ENCODE data around the gene HPX. TPM values are rescaled to one million over a fixed set of nuclear protein-coding genes. Genes with fewer than 3 reads are reported as not detected.
A peak's percentile ranks its signal among the peaks of the same experiment; 100 is the strongest.

Gene HPX
- total and polyA plus RNA-seq, 2 of the 13 experiments (the other 11 are each of a cell fraction or from before 2014, with no cell fraction given), result 9.2 to 57.4 TPM

DNA sequence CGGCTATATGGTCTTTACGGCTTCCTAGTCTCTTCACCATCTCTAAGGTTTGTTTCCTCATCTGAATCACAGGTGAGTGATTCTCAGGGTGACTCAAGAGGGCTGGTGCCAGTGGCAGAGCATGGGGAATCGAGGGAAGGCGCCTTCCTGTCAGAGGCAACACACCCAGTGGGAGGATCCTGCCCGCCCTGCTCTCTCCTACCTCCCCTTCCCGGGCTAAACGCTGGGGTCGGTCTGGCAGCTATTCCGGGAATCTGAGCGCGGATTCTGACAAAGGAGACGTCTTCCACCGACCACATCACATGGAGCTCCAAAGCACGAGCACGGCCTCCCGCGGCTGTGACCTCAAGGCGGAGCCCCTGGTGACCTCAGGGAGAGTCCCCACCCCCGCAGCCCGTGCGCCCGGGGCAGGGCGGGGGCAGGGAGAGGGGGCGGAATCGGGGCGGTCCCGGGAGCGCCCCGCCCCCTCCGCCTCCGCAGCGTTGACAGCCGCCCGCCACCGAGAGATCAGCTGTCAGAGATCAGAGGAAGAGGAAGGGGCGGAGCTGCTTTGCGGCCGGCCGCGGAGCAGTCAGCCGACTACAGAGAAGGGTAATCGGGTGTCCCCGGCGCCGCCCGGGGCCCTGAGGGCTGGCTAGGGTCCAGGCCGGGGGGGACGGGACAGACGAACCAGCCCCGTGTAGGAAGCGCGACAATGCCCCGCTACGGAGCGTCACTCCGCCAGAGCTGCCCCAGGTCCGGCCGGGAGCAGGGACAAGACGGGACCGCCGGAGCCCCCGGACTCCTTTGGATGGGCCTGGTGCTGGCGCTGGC is 50.7 kb downstream of the HPX start, which contains the start of gene SMPD1 (continued):
- TF ChIP-seq, protein P1, sequence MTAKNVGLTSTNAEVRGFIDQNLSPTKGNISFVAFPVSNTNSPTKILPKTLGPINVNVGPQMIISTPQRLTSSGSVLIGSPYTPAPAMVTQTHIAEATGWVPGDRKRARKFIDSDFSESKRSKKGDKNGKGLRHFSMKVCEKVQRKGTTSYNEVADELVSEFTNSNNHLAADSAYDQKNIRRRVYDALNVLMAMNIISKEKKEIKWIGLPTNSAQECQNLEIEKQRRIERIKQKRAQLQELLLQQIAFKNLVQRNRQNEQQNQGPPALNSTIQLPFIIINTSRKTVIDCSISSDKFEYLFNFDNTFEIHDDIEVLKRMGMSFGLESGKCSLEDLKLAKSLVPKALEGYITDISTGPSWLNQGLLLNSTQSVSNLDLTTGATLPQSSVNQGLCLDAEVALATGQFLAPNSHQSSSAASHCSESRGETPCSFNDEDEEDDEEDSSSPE (CRISPR knock-in tag; IDR thresholded peaks at IDR 0.05), result peak; percentile 70; the same call in 1 of the 2 replicates
- TF ChIP-seq KLF6 (CRISPR knock-in tag; IDR thresholded peaks at IDR 0.05) (0 out of 2 replicates have a peak, but pooled peaks have one; percentile 46), SMARCC2 (IDR thresholded peaks at IDR 0.05) (no peak), ZNF530 (CRISPR knock-in tag; IDR thresholded peaks at IDR 0.05; ENCODE audit: low read depth) (no peak), NRL (CRISPR knock-in tag; IDR thresholded peaks at IDR 0.05; ENCODE audit: borderline replicate concordance) (peak; percentile 67; the same call in 1 of the 2 replicates), ZNF713 (CRISPR knock-in tag; IDR thresholded peaks at IDR 0.05) (no peak), SOX5 (CRISPR knock-in tag; IDR thresholded peaks at IDR 0.05; ENCODE audit: borderline replicate concordance) (peak; percentile 26; the same call in 1 of the 2 replicates), BHLHE40 (IDR thresholded peaks at IDR 0.05; ENCODE audit: low read length) (peak; percentile 54; the same call in 1 of the 2 replicates)
- TF ChIP-seq, protein P2, sequence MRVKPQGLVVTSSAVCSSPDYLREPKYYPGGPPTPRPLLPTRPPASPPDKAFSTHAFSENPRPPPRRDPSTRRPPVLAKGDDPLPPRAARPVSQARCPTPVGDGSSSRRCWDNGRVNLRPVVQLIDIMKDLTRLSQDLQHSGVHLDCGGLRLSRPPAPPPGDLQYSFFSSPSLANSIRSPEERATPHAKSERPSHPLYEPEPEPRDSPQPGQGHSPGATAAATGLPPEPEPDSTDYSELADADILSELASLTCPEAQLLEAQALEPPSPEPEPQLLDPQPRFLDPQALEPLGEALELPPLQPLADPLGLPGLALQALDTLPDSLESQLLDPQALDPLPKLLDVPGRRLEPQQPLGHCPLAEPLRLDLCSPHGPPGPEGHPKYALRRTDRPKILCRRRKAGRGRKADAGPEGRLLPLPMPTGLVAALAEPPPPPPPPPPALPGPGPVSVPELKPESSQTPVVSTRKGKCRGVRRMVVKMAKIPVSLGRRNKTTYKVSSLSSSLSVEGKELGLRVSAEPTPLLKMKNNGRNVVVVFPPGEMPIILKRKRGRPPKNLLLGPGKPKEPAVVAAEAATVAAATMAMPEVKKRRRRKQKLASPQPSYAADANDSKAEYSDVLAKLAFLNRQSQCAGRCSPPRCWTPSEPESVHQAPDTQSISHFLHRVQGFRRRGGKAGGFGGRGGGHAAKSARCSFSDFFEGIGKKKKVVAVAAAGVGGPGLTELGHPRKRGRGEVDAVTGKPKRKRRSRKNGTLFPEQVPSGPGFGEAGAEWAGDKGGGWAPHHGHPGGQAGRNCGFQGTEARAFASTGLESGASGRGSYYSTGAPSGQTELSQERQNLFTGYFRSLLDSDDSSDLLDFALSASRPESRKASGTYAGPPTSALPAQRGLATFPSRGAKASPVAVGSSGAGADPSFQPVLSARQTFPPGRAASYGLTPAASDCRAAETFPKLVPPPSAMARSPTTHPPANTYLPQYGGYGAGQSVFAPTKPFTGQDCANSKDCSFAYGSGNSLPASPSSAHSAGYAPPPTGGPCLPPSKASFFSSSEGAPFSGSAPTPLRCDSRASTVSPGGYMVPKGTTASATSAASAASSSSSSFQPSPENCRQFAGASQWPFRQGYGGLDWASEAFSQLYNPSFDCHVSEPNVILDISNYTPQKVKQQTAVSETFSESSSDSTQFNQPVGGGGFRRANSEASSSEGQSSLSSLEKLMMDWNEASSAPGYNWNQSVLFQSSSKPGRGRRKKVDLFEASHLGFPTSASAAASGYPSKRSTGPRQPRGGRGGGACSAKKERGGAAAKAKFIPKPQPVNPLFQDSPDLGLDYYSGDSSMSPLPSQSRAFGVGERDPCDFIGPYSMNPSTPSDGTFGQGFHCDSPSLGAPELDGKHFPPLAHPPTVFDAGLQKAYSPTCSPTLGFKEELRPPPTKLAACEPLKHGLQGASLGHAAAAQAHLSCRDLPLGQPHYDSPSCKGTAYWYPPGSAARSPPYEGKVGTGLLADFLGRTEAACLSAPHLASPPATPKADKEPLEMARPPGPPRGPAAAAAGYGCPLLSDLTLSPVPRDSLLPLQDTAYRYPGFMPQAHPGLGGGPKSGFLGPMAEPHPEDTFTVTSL (CRISPR knock-in tag; IDR thresholded peaks at IDR 0.05; ENCODE audit: borderline replicate concordance), result no peak
- TF ChIP-seq, protein P3, sequence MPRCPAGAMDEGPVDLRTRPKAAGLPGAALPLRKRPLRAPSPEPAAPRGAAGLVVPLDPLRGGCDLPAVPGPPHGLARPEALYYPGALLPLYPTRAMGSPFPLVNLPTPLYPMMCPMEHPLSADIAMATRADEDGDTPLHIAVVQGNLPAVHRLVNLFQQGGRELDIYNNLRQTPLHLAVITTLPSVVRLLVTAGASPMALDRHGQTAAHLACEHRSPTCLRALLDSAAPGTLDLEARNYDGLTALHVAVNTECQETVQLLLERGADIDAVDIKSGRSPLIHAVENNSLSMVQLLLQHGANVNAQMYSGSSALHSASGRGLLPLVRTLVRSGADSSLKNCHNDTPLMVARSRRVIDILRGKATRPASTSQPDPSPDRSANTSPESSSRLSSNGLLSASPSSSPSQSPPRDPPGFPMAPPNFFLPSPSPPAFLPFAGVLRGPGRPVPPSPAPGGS (CRISPR knock-in tag; IDR thresholded peaks at IDR 0.05), result peak; percentile 81; the same call in 1 of the 2 replicates
- TF ChIP-seq, protein P4, sequence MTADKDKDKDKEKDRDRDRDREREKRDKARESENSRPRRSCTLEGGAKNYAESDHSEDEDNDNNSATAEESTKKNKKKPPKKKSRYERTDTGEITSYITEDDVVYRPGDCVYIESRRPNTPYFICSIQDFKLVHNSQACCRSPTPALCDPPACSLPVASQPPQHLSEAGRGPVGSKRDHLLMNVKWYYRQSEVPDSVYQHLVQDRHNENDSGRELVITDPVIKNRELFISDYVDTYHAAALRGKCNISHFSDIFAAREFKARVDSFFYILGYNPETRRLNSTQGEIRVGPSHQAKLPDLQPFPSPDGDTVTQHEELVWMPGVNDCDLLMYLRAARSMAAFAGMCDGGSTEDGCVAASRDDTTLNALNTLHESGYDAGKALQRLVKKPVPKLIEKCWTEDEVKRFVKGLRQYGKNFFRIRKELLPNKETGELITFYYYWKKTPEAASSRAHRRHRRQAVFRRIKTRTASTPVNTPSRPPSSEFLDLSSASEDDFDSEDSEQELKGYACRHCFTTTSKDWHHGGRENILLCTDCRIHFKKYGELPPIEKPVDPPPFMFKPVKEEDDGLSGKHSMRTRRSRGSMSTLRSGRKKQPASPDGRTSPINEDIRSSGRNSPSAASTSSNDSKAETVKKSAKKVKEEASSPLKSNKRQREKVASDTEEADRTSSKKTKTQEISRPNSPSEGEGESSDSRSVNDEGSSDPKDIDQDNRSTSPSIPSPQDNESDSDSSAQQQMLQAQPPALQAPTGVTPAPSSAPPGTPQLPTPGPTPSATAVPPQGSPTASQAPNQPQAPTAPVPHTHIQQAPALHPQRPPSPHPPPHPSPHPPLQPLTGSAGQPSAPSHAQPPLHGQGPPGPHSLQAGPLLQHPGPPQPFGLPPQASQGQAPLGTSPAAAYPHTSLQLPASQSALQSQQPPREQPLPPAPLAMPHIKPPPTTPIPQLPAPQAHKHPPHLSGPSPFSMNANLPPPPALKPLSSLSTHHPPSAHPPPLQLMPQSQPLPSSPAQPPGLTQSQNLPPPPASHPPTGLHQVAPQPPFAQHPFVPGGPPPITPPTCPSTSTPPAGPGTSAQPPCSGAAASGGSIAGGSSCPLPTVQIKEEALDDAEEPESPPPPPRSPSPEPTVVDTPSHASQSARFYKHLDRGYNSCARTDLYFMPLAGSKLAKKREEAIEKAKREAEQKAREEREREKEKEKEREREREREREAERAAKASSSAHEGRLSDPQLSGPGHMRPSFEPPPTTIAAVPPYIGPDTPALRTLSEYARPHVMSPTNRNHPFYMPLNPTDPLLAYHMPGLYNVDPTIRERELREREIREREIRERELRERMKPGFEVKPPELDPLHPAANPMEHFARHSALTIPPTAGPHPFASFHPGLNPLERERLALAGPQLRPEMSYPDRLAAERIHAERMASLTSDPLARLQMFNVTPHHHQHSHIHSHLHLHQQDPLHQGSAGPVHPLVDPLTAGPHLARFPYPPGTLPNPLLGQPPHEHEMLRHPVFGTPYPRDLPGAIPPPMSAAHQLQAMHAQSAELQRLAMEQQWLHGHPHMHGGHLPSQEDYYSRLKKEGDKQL (CRISPR knock-in tag; IDR thresholded peaks at IDR 0.05; ENCODE audit: low read depth), result 0 out of 2 replicates have a peak, but pooled peaks have one; percentile 34

All from HepG2 (cell line).